Epithelial cell of prostate (primary cell): ENCODE measurements around the gene FGF12.

ENCODE experiments used
- DNase-seq: peaks from one replicate; pipeline ENCODE4 v3.0.0-alpha.2; 2011; ENCODE audit warnings: low read depth, low spot score
- H3K27ac ChIP-seq: fragments of 450-650 bp; 2 replicates; pipeline ENCODE4 v1.5.1; 2017; ENCODE audit warnings: mild to moderate bottlenecking

FGF12 gene

DNA sequence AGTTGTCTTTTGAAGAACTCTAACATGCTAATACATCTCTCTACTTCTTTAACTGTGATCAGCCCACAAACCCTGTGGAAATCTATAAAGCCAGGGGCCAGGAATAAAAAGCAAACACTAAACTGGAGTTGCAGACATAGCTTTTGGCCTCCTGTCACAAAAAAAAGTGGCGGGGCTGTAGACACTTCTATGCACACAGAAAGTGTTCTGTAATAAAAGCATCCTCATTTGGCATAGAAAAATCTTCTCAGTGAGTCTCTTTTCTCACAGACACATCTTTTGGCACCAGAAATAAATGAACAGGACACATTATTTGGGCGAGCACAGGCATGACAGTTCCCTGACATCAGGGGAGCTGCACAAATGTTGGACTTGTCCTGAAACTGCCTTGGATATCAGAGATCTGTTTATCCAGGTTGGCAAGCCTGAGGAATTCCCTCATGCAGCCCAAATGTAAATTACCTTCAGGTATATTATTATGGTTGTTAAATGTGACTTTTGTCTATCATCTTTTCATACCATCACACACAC, 355.4 kb downstream of the FGF12 start:
- DNase-seq, result no peak
- no peak overlapping the region for H3K27ac ChIP-seq

DNA sequence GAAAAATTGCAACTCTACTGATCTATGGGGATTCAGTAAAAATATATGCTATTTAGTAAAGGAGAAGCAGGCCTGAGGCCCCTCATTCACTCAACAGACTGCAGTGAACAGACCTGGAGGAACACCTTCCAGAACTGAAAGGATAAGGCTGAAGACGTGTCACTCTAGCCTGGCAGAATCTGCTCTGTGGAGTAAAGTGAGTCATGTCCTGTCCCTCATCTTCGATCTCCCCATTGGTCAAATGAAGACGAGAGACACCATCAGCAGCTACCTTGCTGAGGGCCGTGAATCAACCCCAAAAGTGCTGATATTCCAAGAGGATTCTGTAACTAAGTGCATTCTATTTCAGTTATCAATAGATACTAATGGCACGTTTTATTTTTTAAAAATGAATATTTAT, 359.7 kb downstream of the FGF12 start:
- no peak for DNase-seq
- H3K27ac ChIP-seq, result no peak overlapping the region

DNA sequence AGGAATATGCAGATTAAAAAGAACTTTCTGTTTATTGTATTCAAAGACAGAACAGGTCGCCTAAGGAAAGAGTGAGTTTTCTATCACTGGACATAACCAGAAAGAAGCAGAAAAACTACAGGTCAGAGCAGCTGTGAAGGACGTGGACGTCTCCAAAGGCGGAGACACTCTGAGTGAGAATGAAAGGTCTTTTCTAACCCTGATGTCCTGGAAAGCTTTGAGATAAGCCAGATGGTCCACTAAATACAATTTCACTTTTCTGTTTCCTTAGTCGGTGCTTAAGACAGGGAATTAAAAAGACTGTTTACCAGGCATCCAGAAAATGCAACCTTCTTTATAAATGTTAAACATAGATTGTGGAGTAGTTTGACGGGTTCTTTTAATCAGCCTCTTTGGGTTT, 360.4 kb downstream of the FGF12 start:
- H3K27ac ChIP-seq, result no peak overlapping the region
- DNase-seq, result no peak

DNA sequence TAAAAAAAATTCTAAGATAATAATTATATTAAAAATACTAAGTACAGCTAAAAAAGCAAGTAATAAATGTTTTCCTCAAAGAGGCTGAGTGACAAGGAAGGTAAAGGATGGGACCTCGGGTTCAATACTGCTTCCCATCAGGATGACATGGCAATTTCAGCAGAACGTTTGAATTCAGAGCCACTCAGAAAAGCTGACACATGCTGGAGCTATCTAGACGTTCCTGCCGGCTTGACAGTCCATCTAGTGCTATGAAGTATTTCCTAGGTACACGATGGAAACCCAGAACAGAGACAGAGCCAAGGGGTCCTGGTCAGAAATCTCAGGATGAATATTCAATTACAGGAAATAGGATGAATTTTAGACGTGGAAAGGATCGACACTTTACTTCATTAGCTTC, 361.8 kb downstream of the FGF12 start:
- no peak overlapping the region for H3K27ac ChIP-seq
- DNase-seq, result no peak

DNA sequence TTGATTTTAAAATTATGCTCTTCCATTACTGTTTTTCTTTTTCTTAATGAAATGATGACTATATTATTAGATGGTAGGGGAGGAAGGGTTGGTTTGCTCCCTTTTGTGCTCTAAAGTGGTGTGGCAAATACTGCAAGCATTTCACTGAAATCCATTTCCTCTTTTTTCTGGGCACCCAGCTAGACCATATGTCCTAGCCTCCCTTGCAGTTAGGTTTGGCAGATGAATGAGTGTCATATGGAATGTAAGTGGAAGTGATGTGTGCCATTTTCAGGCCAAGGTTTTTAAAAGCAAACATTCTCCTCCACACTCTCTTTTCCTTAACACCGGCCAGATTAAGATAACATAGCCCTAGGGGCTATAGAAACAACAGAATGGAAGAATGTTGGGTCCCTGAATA, 363.0 kb downstream of the FGF12 start:
- no peak for DNase-seq
- H3K27ac ChIP-seq, result no peak overlapping the region

DNA sequence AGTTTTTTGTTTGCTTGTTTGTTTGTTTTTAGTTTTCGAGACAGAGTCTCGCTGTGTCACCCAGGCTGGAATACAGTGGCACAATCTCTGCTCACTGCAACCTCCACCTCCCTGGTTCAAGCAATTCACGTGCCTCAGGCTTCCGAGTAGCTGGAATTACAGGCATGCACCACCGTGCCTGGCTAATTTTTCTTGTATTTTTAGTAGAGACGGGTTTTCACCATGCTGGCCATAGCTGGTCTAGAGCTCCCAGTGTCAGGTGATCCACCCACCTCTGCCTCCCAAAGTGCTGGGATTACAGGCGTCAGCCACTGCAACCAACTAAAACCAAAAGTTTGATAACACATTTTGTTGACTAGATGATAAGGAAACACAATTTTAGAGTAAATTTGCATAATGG, 372.7 kb downstream of the FGF12 start:
- no peak overlapping the region for H3K27ac ChIP-seq
- no peak for DNase-seq

DNA sequence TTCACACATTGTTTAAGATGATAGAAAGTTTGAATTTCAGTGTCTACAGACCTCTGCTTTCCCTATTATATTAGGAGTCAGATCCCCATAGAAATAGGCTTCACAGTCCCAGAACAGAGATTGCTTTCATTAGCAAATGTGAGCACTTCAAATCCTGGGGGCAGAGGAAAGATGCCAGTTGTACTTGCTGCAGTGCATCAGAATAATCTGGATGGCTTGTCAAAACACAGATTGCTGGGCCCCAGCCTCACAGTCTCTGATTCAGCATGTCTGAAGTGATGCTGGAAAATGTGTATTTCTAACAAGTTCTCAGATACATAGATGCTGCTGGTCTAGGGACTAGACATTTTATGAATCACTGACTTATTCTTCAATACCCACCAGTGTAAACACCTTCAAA, 375.2 kb downstream of the FGF12 start:
- no peak overlapping the region for H3K27ac ChIP-seq
- DNase-seq, result no peak

DNA sequence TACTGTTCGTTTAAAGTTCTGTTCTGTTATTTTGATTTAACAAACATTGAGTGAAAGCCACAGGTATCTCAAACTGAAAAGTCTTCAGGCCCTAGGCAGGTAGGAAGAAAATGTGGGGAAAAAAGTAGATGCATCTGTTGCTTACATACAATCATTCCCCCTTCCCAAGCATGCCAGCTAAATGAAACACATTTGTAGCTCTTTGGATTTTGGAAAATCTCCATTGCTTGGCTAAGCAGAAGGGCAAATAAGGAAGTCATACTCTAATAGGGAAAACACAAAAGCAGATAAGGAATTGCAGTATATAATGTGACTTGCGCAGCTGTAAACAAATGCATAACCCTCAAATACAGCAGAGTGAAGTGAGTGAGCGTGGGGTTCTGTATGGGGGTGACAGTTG, 375.9 kb downstream of the FGF12 start:
- no peak for DNase-seq
- no peak overlapping the region for H3K27ac ChIP-seq

DNA sequence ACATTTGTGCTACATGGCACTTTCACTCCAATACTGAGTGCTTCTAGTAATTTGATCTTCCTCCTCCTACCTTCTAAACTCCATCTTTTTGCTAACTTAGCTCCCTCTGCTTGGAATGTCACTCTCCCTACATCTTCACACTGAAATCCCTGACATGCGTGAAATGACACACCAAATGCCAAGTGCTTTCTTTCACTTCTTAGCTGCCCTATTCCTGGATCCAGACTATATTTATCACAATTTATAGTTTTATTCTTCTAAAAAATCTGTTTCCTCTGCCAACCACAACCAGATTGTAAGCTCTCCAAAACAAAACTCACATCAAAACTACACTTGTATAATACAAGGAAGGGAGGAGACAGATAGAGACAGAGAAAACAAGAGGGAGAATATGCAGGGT, 387.3 kb downstream of the FGF12 start:
- no peak overlapping the region for H3K27ac ChIP-seq
- DNase-seq, result no peak

DNA sequence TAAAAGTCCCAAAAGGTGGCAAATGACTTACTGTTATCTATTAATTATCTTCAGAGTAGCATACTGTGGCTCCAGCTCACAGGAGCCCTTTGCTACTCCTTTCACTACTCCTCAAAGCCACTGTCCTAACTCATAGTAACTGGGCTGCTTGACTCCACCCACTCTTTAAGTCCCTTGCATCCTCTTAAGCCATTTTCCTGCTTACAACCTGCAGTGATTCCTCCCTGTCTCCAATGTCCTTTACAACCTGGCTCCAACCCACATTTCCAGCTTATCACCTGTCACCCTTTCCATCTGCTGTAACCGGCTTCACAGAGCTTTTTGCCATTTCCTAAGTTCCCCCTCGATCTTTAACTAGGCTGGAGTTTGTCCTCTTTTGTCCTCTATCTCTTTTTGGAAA, 388.1 kb downstream of the FGF12 start:
- no peak for DNase-seq
- H3K27ac ChIP-seq, result no peak overlapping the region

DNA sequence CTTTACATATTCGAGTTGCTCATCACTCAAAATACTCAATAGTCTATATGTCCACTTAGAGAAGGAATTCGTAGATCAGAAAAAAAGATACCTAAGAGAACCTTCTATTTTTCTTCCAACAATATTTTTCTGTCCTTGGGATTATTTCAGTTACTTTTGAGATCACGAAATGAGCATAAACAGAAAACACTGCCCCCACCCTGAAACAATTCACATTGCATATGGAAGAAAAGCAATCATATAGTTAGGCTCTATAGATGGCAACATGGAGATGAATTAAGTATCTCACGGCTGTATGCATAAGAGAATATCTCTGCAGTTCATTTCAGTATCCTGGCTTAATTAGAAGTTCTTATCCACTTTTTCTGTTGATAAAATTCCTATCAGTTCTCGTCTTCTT, 391.1 kb downstream of the FGF12 start:
- no peak overlapping the region for H3K27ac ChIP-seq
- DNase-seq, result no peak

DNA sequence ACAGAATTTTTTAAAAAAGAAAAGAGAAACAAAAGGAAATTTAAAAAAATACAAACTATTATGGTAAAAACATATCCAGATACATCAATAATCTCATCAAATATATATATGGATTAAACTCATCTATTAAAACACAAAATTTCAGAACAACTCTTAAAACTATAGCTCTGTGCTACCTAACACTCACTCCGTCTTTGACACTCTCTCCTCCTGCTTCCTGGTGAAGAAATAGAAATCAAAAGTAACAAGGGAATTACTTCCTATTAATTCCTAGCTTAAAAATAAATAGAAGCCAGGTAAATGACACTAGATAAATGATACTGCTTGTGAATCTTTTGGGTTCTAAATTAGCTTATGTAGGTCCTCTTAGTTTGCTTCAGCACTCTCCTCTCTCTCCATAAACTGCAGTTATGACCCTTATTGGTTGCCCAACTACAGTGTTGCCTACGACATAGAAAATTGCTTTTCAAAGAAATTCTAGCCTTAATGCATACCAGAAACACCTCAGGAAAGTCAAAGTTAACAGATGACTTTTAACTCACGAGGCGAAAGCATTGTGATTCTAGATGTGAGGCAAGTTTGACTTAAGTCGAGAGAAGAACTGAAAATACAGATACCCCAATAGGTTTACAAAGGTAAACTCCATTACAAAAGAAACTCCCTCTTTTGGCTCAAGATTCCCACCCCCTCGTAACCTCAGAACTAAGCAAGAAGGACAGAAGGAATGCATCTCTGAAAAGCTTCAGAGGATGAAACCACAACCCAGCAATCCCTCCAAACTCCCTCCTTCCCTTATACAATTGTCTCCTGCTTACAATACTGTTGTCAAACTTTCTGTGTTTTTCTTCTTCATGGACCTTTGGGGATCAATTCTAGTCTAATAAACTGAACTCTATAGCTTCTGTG, 394.7 kb downstream of the FGF12 start:
- no peak for DNase-seq
- H3K27ac ChIP-seq, result no peak overlapping the region

DNA sequence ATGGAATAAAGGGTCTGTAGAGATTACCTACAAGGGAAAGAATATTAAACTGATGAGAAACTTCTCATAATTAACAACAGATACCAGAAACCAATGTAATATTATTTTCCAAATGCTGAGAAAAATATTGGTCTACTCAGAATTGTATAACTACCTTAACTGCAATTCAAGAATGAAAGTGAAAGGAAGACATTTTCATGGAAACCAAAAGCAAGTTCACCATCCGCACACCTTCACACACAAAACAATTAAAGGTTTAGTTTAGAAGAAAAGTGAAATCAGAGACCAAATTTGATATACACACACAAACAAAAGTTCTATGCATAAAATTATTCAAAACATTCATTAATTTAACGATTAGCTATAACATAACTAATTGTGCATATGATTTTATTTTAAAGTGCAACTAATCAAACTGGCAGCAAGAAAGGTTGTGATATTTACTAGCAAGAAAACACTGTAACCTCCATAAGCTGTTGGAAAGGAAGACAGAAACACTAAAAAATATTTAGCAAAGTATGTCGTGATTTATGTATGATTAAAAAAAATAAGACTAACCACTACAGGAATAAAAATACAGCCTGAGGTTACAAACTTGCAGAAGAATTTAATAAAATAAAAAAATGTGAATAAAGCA, 395.5 kb downstream of the FGF12 start:
- no peak overlapping the region for H3K27ac ChIP-seq
- no peak for DNase-seq

DNA sequence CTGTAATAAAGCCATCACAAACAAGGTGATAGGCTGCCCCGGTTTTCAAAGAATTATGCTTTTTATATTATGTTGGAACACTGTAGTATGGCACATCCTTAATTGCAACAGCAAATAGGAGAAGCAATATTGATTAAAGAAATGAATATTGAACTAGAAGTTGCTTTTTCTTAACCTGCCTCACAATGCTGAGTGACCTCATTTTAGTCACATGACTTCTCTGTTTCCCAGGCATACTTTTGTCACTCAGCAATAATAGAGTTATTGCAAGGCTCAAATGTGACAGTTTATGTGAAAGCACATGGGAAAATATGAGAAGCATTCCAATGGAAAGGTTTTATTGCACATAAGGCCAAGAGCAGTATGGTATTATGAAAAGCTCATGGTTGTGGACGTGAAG, 400.7 kb downstream of the FGF12 start:
- no peak for DNase-seq
- no peak overlapping the region for H3K27ac ChIP-seq

DNA sequence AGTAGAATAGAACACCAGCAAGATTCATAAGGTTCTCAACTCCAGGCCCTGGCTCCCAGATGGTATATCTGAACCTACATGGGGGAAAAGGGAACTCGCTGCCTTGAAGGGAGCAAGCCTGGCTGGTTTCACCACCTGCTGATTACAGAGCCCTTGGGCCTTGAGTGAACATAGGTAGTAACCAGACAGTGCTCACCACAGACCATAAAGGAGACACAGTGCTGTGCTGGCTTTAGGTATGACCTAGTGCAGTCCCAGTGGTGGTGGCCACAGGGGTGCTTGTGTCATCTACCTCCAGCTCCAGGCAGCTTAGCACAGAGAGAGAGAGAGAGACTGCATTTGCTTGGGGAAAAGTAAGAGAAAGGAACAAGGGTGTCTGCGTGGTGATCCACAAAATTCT, 409.8 kb downstream of the FGF12 start:
- DNase-seq, result no peak
- H3K27ac ChIP-seq, result no peak overlapping the region

DNA sequence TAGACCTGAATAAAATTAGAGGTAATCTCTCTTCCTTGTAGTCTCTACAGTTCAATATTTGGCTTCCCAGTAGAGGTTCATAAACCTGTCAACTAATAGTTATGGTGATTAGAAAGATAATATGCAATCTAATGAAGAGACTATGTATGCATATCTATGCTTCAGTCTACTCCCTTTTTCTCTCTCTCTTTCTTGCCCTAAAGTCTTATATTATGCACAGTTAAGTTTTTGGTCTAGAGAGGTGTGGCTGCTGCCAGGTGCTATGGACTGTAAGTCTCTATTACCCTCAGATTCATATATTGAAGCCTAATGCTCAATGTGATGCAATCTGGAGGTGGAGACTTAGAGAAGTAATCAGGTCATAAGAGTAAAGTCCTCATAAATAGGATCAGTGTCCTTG, 413.7 kb downstream of the FGF12 start:
- no peak overlapping the region for H3K27ac ChIP-seq
- DNase-seq, result no peak

DNA sequence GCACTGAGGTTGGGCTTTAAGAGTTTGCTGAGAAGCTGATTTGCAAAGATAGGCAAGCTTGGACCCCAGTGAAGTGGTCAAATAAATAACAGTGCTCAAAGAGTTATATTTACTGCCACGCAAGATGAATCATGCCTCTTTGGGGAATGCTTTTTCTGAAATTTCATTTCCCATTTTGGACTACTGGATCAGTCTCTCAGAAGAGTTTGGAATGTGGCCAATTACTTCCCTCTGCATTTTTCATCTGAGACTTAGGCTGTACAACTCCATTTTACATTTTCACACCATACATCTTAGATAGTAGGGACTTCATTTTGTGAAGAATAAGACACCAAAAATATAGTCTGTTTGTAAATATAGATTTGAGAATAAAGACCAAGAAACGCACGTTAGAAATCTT, 419.7 kb downstream of the FGF12 start:
- no peak overlapping the region for H3K27ac ChIP-seq
- no peak for DNase-seq

DNA sequence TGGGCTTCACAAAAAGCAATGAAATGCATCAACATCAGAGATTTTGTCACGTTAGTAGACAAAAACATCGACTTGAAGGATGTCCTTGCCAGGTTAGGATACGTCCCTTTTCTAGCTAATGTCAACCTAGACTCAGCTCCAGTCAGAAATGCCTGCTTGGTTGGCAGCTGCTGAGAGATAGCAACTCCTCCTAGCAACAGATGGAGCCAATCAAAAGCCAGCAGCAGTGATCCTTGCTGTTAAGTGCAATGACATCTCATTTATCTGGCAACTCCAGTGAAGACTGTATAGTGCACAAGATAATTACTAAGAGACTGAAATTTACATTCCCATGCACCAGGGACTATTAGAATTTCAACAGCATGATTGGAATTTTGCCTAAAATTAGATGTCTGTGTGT, 424.1 kb downstream of the FGF12 start:
- H3K27ac ChIP-seq, result no peak overlapping the region
- DNase-seq, result no peak

DNA sequence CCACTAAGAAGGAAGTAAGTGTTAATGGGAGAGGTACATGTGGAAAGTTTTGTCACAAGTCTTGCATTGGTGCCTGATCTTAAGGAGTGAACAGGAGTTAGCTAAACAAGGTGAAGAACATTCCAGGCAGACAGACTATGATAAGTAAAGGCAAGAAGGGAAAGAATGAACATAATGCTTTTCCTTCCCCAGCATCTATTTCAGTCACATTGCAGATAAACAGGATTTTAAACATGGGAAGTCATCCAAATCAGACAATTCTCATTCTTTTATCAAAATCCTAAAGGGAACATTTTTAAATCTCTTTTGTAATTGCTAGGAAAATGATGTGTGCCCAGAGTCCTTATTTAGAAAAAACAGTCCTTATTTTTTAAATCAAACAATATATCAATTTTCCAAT, 424.6 kb downstream of the FGF12 start:
- H3K27ac ChIP-seq, result no peak overlapping the region
- no peak for DNase-seq

DNA sequence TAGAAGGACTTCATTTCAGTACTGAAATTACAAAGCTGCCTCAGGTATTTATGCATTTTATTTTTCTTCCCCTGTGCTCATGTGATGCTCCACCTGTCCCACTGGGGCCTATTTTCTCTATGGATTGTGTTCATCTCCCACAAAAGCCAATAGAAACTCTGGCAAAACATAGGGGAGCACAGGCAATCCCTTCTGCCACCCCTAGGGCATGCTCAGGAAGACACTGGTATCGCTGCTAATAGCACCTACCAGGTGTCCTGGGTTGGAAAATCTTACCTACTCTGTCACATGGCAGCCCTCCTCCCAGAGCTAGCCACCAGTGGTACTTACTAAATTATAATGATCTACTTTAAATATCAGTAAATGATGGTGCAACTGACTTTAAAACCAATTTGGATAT, 427.4 kb downstream of the FGF12 start:
- H3K27ac ChIP-seq, result no peak overlapping the region
- no peak for DNase-seq

DNA sequence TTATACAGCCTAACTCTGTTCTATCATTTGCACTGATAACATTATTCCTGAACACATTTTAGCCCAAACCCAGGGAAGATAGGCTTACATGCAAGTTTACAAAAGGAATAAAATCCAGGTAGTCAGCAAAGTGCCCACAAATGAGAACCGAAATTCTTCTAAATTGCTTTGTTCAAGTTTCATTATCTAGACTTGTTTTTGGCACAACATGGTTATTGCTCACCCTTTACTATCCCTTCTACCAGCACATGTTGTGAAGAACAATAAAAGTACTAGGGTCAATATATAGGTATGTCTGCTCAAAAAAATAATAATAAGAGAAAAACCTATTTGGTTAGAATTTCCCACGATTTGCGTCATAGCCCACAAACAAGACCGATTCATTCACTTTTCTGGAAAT, 430.5 kb downstream of the FGF12 start:
- DNase-seq, result no peak
- no peak overlapping the region for H3K27ac ChIP-seq
